Memory B cell (primary cell): ENCODE results near the gene GABBR1.

ENCODE experiments used
- ATAC-seq: fragments of 150-1000 bp; cut with Tn5 transposase; 2 replicates; pipeline ENCODE4 v1.10.0; 2021; ENCODE audit warnings: low read depth, mild to moderate bottlenecking, moderate library complexity
- DNase-seq, 2 donors: peaks; one replicate each; pipeline ENCODE4 v3.0.0; 2022; ENCODE audit warnings: low spot score in 2 of 2
- H3K27ac Mint-ChIP-seq: one replicate; pipeline ENCODE4 v1.8.0; 2022; ENCODE audit warnings: mild to moderate bottlenecking, moderate library complexity, mixed read lengths
- H3K27me3 Mint-ChIP-seq: one replicate; pipeline ENCODE4 v1.8.0; 2022; ENCODE audit warnings: mixed read lengths
- H3K36me3 Mint-ChIP-seq: one replicate; pipeline ENCODE4 v1.8.0; 2022; ENCODE audit warnings: mild to moderate bottlenecking, mixed read lengths
- H3K4me1 Mint-ChIP-seq: one replicate; pipeline ENCODE4 v1.8.0; 2022; ENCODE audit warnings: mixed read lengths
- H3K4me3 Mint-ChIP-seq: one replicate; pipeline ENCODE4 v1.8.0; 2022; ENCODE audit warnings: mild to moderate bottlenecking, moderate library complexity, mixed read lengths
- H3K9me3 Mint-ChIP-seq: one replicate; pipeline ENCODE4 v1.8.0; 2022; ENCODE audit warnings: mixed read lengths

The GABBR1 gene

GRCh38 chr6:29591677-29592076, 41.3 kb downstream of the GABBR1 start:
- Mint-ChIP-seq H3K9me3 (no peaks in the 10 kb centered on the region), H3K4me1 (no peaks in the 10 kb centered on the region), H3K36me3 (no peaks in the 10 kb centered on the region), H3K27ac (no peak overlapping the region), H3K4me3 (no peak overlapping the region), H3K27me3 (peaks cover 15% of the 10 kb centered on the region)
- ATAC-seq = no peak
- no peak for DNase-seq

DNA sequence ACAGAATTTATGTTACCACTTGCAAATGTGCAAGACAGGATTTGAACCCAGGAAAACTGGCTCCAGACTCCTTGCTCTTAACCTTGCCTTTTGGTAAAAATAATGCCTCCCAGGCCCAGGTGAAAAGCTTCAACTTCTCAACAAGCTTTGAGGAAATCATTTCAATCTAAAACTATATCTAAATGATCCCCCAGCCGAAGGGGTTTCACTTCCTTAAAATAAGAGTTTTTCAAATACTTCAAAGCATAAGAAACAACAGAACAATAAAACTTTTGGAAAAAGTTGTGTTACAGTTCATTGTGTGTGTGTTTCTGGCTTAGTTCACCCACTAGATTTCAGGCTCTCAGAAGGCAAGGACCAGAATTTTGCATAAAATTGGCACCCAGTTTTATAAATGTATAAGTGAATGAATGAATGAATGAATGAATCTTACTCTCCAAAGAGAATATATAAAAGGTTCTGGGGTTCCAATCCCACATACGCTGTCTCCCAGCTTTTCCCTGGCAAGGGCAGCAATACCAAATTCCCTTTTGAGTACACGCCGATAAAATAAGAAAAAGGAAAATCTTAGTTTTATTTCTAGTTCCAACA, 42.7 kb downstream of the GABBR1 start:
- Mint-ChIP-seq H3K27me3 (peaks cover 21% of the 10 kb centered on the region), H3K36me3 (no peaks in the 10 kb centered on the region), H3K27ac (no peak overlapping the region), H3K4me1 (no peaks in the 10 kb centered on the region), H3K9me3 (no peaks in the 10 kb centered on the region), H3K4me3 (no peak overlapping the region)
- ATAC-seq = no peak
- DNase-seq = no peak

- Mint-ChIP-seq H3K4me3 (no peak overlapping the region), H3K27ac (no peak overlapping the region), H3K27me3 (peaks cover 21% of the 10 kb centered on the region), H3K36me3 (no peaks in the 10 kb centered on the region), H3K9me3 (no peaks in the 10 kb centered on the region), H3K4me1 (no peaks in the 10 kb centered on the region)
- ATAC-seq = peak; percentile 59
- peak; percentile 62 to 64 for DNase-seq
Measured at GRCh38 chr6:29589423-29590048, 43.4 kb downstream of the GABBR1 start.

DNA sequence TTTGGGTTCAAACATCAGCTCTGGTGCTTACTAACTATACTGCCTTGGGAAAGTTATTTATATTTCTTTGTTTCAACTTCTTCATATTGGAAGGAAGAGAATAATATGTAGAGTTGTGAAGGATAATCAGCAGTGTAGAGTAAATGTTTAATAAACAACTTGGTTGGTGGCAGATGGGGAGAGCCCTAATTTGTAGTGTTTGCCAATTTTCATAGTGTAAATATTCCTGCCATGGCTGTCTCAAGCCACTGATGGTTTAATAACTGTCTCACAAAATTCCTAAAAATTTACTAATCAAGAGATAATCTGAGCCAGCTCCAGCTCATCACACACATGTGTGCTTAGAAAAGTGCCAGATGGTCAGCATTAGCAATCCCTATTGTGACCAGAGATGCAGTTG, 48.2 kb downstream of the GABBR1 start, which contains the start of gene OR2H2:
Gene OR2H2, plus strand, starts transcription at position 301 of the 400 bp plus-strand sequence. CDS start 2,824 bp downstream, outside the sequence.
- no peaks in the 10 kb centered on the region for H3K36me3 Mint-ChIP-seq
- no peaks in the 10 kb centered on the region for H3K9me3 Mint-ChIP-seq
- ATAC-seq = no peak
- H3K27ac Mint-ChIP-seq = no peak within 1 kb of the TSS
- no peak for DNase-seq
- no peaks in the 10 kb centered on the region for H3K4me1 Mint-ChIP-seq
- peaks cover 24% of the 10 kb centered on the region for H3K27me3 Mint-ChIP-seq
- no peak within 1 kb of the TSS for H3K4me3 Mint-ChIP-seq

- Mint-ChIP-seq H3K4me1 (no peaks in the 10 kb centered on the region), H3K9me3 (no peaks in the 10 kb centered on the region), H3K27ac (no peak overlapping the region), H3K36me3 (no peaks in the 10 kb centered on the region), H3K27me3 (peaks cover 20% of the 10 kb centered on the region), H3K4me3 (no peak overlapping the region)
- no peak for DNase-seq
- ATAC-seq = no peak
Measured at GRCh38 chr6:29577544-29577943, 55.4 kb downstream of the GABBR1 start.

GRCh38 chr6:29576056-29576455, 56.9 kb downstream of the GABBR1 start:
- no peak for DNase-seq
- ATAC-seq = no peak
- Mint-ChIP-seq H3K4me1 (no peaks in the 10 kb centered on the region), H3K4me3 (no peak overlapping the region), H3K36me3 (no peaks in the 10 kb centered on the region), H3K27ac (no peak overlapping the region), H3K27me3 (peaks cover 26% of the 10 kb centered on the region), H3K9me3 (no peaks in the 10 kb centered on the region)

GRCh38 chr6:29567991-29568390, 65.0 kb downstream of the GABBR1 start:
- Mint-ChIP-seq H3K4me1 (peaks cover 7% of the 10 kb centered on the region), H3K9me3 (peaks cover 2% of the 10 kb centered on the region), H3K4me3 (no peak overlapping the region), H3K27me3 (peaks cover 8% of the 10 kb centered on the region), H3K27ac (no peak overlapping the region), H3K36me3 (no peaks in the 10 kb centered on the region)
- DNase-seq = no peak
- ATAC-seq = no peak

- Mint-ChIP-seq H3K27ac (no peak overlapping the region), H3K4me1 (peaks cover 7% of the 10 kb centered on the region), H3K4me3 (no peak overlapping the region), H3K36me3 (no peaks in the 10 kb centered on the region), H3K27me3 (peaks cover 8% of the 10 kb centered on the region), H3K9me3 (peaks cover 2% of the 10 kb centered on the region)
- ATAC-seq (no peak), DNase-seq (no peak)
Measured at GRCh38 chr6:29567541-29567940, 65.4 kb downstream of the GABBR1 start.

- ATAC-seq = no peak
- peaks cover 5% of the 10 kb centered on the region for H3K27me3 Mint-ChIP-seq
Measured at GRCh38 chr6:29566856-29567255, 66.1 kb downstream of the GABBR1 start.

DNA sequence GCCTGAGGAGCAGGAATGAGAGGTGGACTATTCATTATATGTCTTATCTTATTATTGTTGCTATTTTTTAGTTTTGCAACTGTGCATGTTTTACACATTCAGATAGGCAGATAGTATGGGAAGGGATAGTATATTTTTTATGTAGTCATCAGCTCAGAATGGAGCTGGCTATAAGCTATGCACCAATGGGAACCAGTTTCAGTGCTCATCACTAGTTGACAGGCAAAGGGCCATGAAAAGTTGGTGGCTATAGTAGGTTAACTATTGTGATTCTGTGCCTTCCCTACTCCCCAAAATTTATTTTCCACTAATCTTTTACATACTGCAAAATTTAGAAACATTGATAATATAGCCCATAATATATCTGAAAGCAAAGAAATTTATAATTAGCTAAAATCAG, 68.1 kb downstream of the GABBR1 start:
- Mint-ChIP-seq H3K4me3 (no peak overlapping the region), H3K27ac (no peak overlapping the region), H3K36me3 (no peaks in the 10 kb centered on the region), H3K27me3 (peaks cover 11% of the 10 kb centered on the region), H3K9me3 (peaks cover 2% of the 10 kb centered on the region), H3K4me1 (peaks cover 7% of the 10 kb centered on the region)
- ATAC-seq = peak; percentile 31
- DNase-seq = no peak

More at GRCh38 chr6:29566856-29567255, 66.1 kb downstream of the GABBR1 start:
- Mint-ChIP-seq H3K4me3 (no peak overlapping the region), H3K9me3 (peaks cover 2% of the 10 kb centered on the region), H3K36me3 (no peaks in the 10 kb centered on the region), H3K27ac (no peak overlapping the region), H3K4me1 (peaks cover 7% of the 10 kb centered on the region)
- DNase-seq = no peak

DNA sequence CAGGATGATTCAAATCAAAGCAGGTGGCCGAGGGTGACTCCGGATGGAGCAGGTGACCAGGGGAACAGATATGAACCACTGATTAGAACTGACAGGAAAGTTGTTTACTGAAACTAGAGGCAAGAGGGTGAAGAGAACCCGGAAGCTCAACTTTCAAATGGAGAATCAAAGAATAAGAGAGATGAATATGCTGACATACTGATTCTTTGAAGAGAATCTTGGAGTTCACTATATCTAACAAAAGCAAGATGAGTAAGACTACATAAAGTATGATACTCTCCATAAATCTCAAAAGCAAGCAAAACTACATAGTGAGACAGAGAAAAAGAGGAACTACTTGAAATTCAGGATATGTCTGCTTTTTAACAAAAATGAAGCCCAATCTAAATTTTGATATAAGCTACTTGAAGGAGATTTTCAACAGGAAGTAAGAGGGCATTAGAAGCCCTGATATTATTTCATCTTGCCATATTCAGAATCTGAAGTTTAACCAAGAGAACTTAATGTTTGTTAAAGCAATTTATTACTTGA, 69.5 kb downstream of the GABBR1 start:
- H3K4me1 Mint-ChIP-seq = peaks cover 7% of the 10 kb centered on the region
- H3K27ac Mint-ChIP-seq = no peak overlapping the region
- no peaks in the 10 kb centered on the region for H3K36me3 Mint-ChIP-seq
- ATAC-seq = no peak
- peaks cover 2% of the 10 kb centered on the region for H3K9me3 Mint-ChIP-seq
- H3K27me3 Mint-ChIP-seq = peaks cover 16% of the 10 kb centered on the region
- no peak overlapping the region for H3K4me3 Mint-ChIP-seq
- no peak for DNase-seq

DNA sequence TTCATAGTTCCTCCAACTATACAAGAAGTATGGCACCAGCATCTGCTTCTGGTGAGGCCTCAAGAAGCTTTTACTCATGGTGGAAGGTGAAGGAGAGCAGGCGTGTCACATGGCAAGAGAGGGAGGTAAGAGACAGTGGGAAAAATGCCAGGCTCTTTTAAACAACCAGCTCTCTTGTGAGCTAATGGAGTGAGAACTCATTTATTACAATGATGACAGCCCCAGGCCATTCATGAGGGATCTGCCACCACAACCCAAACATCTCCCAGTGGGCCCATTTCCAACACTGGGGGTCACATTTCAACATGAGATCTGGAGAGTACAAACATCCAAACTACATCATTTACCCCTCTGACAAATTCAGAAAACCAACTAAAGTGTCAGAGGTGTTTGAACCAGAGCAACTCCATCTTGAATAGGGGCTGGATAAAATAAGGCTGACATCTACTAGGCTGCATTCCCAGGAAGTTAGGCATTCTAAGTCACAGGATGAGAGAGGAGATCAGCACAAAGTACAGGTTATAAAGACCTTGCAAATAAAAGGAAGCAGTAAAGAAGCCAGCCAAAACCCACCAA, 71.3 kb downstream of the GABBR1 start:
- H3K27me3 Mint-ChIP-seq = peaks cover 14% of the 10 kb centered on the region
- H3K27ac Mint-ChIP-seq = no peak overlapping the region
- no peaks in the 10 kb centered on the region for H3K9me3 Mint-ChIP-seq
- DNase-seq (no peak), ATAC-seq (no peak)
- H3K36me3 Mint-ChIP-seq = no peaks in the 10 kb centered on the region
- no peak overlapping the region for H3K4me3 Mint-ChIP-seq
- peaks cover 5% of the 10 kb centered on the region for H3K4me1 Mint-ChIP-seq

DNA sequence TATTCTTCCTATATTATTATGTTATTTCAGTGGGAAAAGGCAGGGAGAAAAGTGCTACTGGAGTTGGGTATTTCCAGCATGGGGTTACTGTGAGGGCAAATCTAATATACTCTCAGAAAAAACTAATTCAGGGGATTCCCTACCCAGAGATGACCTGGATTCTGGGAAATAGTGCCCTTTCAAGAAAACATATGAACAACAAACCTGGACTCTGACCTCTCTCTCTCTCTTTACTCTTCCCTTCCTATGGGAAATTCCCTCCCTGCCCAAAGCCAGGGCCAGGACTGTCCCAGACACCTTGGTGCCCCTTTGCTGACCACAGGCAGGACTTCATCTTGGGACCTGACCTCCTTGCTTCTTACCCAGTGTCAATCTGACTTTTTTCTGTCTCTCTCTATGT, 71.9 kb downstream of the GABBR1 start:
- Mint-ChIP-seq H3K27ac (no peak overlapping the region), H3K27me3 (peaks cover 18% of the 10 kb centered on the region), H3K36me3 (no peaks in the 10 kb centered on the region), H3K4me3 (no peak overlapping the region), H3K4me1 (peaks cover 5% of the 10 kb centered on the region), H3K9me3 (no peaks in the 10 kb centered on the region)
- ATAC-seq (no peak), DNase-seq (no peak)

DNA sequence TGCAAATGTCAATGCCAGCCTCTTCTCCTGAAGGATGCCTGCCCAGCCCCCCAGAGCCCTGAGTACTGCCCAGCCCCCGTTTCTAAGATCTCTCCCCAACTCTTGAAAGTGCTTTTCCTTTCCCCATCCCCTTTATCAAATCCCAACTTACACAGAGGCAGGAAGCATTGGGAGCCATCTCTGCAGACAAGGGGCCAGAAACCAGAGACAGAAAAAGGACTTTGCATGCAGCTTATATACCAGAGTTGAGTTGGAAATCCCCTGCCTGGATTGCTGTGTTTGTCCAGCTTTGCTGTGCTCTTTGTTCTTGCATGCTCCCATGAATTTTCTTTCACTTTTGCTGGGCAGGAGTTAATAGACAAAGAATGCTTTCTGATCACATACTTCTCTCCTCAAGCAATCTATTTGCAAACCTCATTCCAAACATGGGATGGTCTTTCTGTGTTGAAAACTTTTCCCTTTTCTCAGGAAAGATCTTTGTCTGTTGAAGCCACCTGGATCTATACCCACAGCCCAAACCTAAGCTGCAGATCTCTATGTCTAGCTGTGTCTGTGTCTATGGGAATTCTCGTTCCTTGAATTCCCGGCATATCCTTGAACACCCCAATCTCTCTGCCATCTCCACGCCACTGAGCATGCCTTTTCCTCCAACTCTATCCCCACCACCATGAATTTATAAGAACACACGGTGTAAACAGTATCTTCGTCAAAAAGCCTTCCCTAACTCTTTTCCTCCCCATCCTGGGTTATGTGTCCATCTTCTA, 73.3 kb downstream of the GABBR1 start, which contains the start of gene UBD:
Gene UBD, minus strand, starts transcription at position 209 of the 764 bp plus-strand sequence. Its CDS starts 31 bp downstream, at position 178.
- no peaks in the 10 kb centered on the region for H3K9me3 Mint-ChIP-seq
- no peaks in the 10 kb centered on the region for H3K36me3 Mint-ChIP-seq
- peaks cover 23% of the 10 kb centered on the region for H3K27me3 Mint-ChIP-seq

More for the DNA sequence above, 73.3 kb downstream of the GABBR1 start, which contains the start of gene UBD:
- ATAC-seq = no peak
- DNase-seq = no peak
- H3K4me3 Mint-ChIP-seq = no peak within 1 kb of the TSS
- peaks cover 5% of the 10 kb centered on the region for H3K4me1 Mint-ChIP-seq
- no peak within 1 kb of the TSS for H3K27ac Mint-ChIP-seq
